Cerebellar cortex (tissue), 1 donor: Measurements from ENCODE around the gene KRT10.
"Not testable (repeated sequence)": the region's sequence is repeated elsewhere in the genome, so short reads cannot be mapped to it uniquely, and the experiment has no call there.

Experiments used
- DNase-seq: peaks from one replicate; pipeline ENCODE4 v3.0.0-alpha.2; 2015; ENCODE audit warnings: low spot score

Gene KRT10

GRCh38 chr17:40822132-40822812 is at the start of gene KRT10:
Gene KRT10 (minus strand): TSS chr17:40822614. CDS start chr17:40822585, 29 bp downstream.
- no peak for DNase-seq

DNA sequence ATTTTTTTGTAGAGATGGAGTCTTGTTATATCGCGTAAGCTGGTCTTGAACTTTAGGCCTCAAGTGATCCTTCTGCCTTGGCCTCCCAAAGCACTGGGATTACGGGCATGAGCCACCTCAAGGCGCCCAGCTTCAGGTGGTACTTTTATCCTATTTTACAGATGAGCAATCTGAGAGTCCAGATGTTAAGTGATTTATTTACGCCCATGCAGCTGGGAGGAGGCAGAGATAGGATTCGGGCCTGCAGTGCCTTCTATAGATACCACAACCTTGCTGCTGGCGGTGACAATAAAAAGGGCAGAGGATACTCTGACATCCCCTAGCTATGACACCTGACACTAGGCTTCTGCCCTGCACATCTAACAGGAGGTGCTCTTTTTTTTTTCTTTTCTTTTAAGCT is 48.9 kb upstream of the KRT10 start:
- DNase-seq = no peak

- DNase-seq = no peak
Observed at GRCh38 chr17:40870136-40870535, 47.7 kb upstream of the KRT10 start.

DNA sequence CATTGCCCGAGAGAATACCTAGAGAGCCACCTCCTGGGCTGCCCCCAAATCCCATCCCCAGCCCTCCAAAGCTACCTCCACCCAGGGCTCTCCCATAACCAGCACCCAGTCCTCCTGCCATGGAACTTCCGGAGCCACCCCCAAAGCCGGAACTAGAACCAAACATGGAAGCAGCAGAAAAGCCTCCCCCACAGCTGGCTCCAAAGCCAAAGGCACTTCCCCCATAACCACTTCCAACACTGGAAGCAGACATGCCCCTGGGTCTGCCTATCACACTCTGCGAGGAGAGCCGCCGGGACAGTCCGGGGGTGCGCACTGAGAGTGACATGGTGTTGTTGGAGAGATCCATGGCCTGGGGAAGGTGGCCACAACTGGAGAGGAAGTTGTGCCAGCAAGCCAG is 44.4 kb upstream of the KRT10 start, which contains the start of gene KRT12:
Gene KRT12, minus strand, starts transcription at position 386 of the 400 bp plus-strand sequence. Its CDS starts 37 bp downstream, at position 349.
- DNase-seq = no peak

DNA sequence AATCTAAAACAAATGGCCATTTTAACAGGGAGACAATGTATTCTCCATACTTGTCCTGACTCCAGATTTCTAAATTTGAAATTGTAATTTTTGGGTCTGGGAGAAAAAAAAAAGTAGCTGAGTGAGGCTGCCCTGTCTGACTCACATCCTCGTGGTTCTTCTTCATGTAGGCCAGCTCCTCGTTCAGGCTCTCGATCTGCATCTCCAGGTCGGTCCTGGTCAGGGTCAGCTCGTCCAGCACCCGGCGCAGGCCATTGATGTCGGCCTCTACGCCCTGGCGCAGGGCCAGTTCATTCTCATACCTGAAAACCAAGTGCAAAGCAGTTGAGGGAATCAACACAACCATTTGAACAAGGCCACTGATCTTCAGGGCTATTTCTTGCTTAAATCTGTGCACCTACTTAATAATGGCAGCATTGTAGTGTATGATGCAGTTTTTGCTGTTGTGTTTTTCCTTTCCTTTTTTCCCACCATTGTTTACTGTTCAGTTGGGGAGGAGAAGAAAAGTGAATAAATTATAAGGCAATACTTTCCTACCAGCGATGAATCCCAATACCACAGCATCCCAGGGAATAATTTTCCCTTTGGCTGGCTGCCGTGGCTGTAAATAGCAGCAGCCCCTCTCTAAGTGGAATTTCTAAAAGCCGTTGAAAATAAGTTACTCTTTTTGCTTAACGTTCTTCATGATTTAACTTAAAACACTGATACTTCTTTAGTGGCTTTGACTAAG is 42.4 kb upstream of the KRT10 start:
- no peak for DNase-seq

GRCh38 chr17:40862985-40863733 is 40.7 kb upstream of the KRT10 start:
- no peak for DNase-seq

GRCh38 chr17:40859536-40859935 is 37.1 kb upstream of the KRT10 start:
- no peak for DNase-seq

GRCh38 chr17:40858667-40859066 is 36.3 kb upstream of the KRT10 start:
- not testable (repeated sequence) for DNase-seq

GRCh38 chr17:40857535-40857934 is 35.1 kb upstream of the KRT10 start:
- DNase-seq = no peak

GRCh38 chr17:40854175-40854814 is 31.9 kb upstream of the KRT10 start:
- DNase-seq = no peak

DNA sequence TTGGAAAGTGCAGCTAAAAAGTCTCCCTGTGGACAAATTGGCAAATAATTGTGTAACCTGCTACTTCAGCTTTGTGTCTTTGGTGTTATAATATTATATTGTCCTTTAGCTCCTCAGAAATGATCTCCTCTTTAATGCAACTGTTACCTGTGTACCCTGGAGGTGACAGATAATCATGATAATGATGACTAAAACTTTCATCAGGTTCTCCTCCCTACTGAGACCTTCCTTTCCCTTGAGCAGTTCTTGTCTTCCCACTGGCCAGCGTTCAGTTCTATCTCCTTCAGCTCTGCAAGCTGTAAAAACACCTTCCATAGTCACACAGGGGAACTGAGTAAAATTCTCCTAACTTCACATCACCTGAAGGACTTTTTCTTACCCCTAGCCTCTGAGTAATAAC is 29.9 kb upstream of the KRT10 start:
- no peak for DNase-seq

DNA sequence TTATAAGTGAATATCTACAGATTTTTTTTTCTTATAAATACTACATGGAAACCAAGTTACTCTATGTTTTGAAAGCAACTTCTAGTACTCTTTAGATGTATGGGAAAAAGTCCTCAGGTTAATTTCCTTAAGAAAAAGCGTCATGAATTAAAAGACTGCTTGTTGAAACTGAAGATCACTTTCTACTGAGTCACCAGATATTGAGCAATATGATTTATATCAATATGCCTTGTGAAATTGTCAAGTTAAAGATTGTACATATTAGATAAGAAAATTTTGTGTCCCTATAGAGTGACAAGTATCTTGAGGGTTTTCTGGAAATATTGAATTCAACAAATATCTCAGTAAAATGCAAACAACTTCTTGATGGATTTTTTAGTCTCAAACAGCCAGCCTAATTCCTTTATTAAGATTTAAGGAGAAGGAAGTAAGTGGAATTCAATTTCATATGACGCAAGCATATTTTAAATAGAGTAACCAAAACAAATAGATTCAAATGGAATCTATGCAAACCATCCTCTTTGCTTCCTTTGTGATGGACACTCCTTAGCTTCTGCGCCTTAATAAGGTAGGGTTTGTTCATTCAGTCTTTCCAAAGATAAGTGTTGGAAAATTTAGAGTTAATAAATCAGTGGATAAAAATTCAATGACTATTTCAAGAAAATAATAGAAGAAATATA is 28.0 kb upstream of the KRT10 start:
- DNase-seq = no peak

- no peak for DNase-seq
Observed at GRCh38 chr17:40849723-40850122, 27.3 kb upstream of the KRT10 start.

DNA sequence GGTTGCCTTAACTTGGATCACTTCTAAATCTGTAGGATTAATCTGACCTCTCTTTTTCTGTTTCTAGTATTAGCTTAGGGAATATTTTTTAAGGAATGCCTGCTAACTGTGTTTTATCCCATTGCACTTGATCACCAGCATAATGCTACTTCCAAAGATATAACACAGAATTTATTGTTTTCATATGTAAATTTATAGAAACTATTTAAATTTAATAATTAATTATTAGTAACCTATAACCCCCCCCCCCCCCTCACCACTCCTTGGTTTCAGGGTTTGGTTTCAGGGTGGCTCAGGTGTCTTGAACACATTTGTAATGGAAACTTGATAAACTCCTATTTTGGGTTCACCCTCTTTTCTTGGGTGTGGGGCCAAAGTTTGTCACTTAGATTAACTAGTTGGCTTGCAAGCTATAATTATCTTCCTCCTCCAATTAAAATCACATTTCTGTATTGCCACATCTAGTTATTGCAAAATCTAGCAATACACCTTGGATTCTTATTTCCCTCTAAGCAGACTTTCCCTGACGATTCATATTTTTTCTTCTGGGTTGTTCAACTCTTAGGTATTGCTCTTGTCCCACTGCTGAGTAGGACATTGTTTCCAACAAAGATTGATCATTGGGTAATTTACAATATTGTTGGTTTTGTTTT is 26.3 kb upstream of the KRT10 start:
- DNase-seq = no peak

GRCh38 chr17:40846515-40847144 is 24.2 kb upstream of the KRT10 start:
- DNase-seq = no peak

DNA sequence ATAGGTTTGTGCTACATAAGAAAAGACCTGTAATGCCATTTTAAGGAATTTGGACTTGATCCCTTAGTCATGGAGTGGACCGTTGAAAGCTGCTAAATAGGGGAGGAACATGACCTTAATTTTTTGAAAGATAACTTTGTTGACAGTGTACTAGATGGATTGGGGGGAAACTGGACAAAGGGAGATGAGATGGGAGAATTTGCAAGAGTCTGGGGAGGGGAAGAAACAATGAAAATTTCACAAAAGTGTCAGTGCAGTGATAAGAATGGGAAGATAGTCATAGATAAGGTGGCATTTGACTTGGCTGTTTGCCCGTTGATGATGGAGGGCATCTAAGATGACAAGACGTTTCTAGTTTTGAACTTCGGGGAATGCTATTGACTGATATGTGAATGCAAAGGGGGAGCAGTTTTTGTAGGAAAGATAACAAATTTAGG is 22.3 kb upstream of the KRT10 start:
- DNase-seq = no peak

DNA sequence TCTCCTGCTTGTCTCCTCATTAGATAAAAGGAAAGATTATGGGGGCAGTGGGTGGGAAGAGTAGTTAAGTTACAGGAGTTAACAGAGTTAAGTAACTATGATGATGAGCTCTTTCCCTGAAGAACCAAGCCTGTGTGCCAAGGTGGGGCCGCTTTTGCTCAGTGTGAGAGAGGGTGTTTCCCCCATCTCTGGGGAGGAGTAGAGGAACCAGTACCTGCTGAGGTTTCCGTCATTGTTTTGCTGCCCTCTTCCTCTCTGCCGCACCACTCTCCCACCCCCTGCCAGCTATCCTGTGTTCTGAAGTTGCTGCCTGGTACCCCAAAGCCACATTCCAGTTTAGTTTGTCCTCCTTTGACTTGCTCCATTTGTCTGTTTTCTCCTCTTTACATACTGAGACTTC is 20.8 kb upstream of the KRT10 start:
- no peak for DNase-seq

GRCh38 chr17:40841246-40841645 is 18.8 kb upstream of the KRT10 start:
- DNase-seq = no peak

- no peak for DNase-seq
Observed at GRCh38 chr17:40839194-40839593, 16.8 kb upstream of the KRT10 start.

DNA sequence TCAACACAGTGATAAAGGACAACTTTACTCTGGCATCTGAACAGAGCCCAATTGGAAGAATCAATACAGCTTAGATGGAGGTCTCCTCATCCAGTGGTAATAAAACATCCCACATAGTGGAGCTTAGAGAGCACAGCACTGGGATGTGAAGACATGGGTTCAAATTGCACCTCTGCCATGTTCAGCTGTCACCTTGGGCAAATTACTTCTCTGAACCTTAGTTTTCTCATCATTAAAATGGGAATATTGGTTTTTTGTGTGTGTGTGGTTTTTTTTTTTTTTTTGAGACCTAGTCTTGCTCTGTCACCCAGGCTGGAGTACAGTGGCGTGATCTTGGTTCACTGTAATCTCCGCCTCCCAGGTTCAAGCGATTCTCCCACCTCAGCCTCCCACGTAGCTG is 13.6 kb upstream of the KRT10 start:
- no peak for DNase-seq

- no peak for DNase-seq
Observed at GRCh38 chr17:40833882-40834281, 11.5 kb upstream of the KRT10 start.
